Measurements from ENCODE around the gene PCSK6.

The PCSK6 gene

GRCh38 chr15:101474233-101474632 lies 15.3 kb downstream of the PCSK6 start:
- no peak for TF ChIP-seq CTCF (IDR thresholded peaks at IDR 0.05; ENCODE audit: insufficient read depth, low read length, poor library complexity, severe bottlenecking)
- TF ChIP-seq EZH2phosphoT487 (conservative IDR thresholded peaks at IDR 0.05; ENCODE audit: low read length), result no peak
- Histone ChIP-seq H3F3A (ENCODE audit: insufficient read depth) (no peaks in the 10 kb centered on the region), H2AFZ (ENCODE audit: low read depth, low read length, severe bottlenecking) (no peak overlapping the region), H4K20me1 (ENCODE audit: low read depth, low read length) (no peaks in the 10 kb centered on the region), H3K79me2 (ENCODE audit: insufficient read depth, low read length) (no peaks in the 10 kb centered on the region), H3K36me3 (ENCODE audit: low read length) (no peaks in the 10 kb centered on the region), H3K9me2 (replicated peaks; ENCODE audit: insufficient read depth, low read length) (no peaks in the 10 kb centered on the region), H3K4me3 (ENCODE audit: insufficient read depth, low read length, poor library complexity, severe bottlenecking) (no peak overlapping the region), H3K9me3 (ENCODE audit: insufficient read depth, low read length) (no peaks in the 10 kb centered on the region), H3K27ac (ENCODE audit: low read depth, low read length) (no peak overlapping the region), H3K9ac (ENCODE audit: low read length) (no peak overlapping the region), H3K4me2 (ENCODE audit: low read depth, low read length, poor library complexity, severe bottlenecking) (no peak overlapping the region), H3K27me3 (ENCODE audit: low read length) (no peaks in the 10 kb centered on the region)

GRCh38 chr15:101472033-101472432 lies 17.5 kb downstream of the PCSK6 start:
- Histone ChIP-seq H3K9me2 (replicated peaks; ENCODE audit: insufficient read depth, low read length) (no peaks in the 10 kb centered on the region), H3K9me3 (ENCODE audit: insufficient read depth, low read length) (no peaks in the 10 kb centered on the region), H4K20me1 (ENCODE audit: low read depth, low read length) (no peaks in the 10 kb centered on the region), H3K79me2 (ENCODE audit: insufficient read depth, low read length) (no peaks in the 10 kb centered on the region), H2AFZ (ENCODE audit: low read depth, low read length, severe bottlenecking) (no peak overlapping the region), H3K27me3 (ENCODE audit: low read length) (no peaks in the 10 kb centered on the region), H3K9ac (ENCODE audit: low read length) (no peak overlapping the region), H3K36me3 (ENCODE audit: low read length) (no peaks in the 10 kb centered on the region), H3K4me3 (ENCODE audit: insufficient read depth, low read length, poor library complexity, severe bottlenecking) (no peak overlapping the region), H3F3A (ENCODE audit: insufficient read depth) (no peaks in the 10 kb centered on the region), H3K4me2 (ENCODE audit: low read depth, low read length, poor library complexity, severe bottlenecking) (no peak overlapping the region), H3K27ac (ENCODE audit: low read depth, low read length) (no peak overlapping the region)
- TF ChIP-seq CTCF (IDR thresholded peaks at IDR 0.05; ENCODE audit: insufficient read depth, low read length, poor library complexity, severe bottlenecking) (no peak), EZH2phosphoT487 (conservative IDR thresholded peaks at IDR 0.05; ENCODE audit: low read length) (no peak)

GRCh38 chr15:101470548-101471239 lies 18.8 kb downstream of the PCSK6 start:
- Histone ChIP-seq H3K4me3 (ENCODE audit: insufficient read depth, low read length, poor library complexity, severe bottlenecking) (no peak overlapping the region), H3K36me3 (ENCODE audit: low read length) (no peaks in the 10 kb centered on the region), H3K9me2 (replicated peaks; ENCODE audit: insufficient read depth, low read length) (no peaks in the 10 kb centered on the region), H3F3A (ENCODE audit: insufficient read depth) (no peaks in the 10 kb centered on the region), H3K27ac (ENCODE audit: low read depth, low read length) (no peak overlapping the region), H3K79me2 (ENCODE audit: insufficient read depth, low read length) (no peaks in the 10 kb centered on the region), H3K4me2 (ENCODE audit: low read depth, low read length, poor library complexity, severe bottlenecking) (no peak overlapping the region), H3K9ac (ENCODE audit: low read length) (no peak overlapping the region), H3K27me3 (ENCODE audit: low read length) (no peaks in the 10 kb centered on the region), H2AFZ (ENCODE audit: low read depth, low read length, severe bottlenecking) (no peak overlapping the region), H4K20me1 (ENCODE audit: low read depth, low read length) (no peaks in the 10 kb centered on the region), H3K9me3 (ENCODE audit: insufficient read depth, low read length) (no peaks in the 10 kb centered on the region)
- no peak for TF ChIP-seq CTCF (IDR thresholded peaks at IDR 0.05; ENCODE audit: insufficient read depth, low read length, poor library complexity, severe bottlenecking)
- no peak for TF ChIP-seq EZH2phosphoT487 (conservative IDR thresholded peaks at IDR 0.05; ENCODE audit: low read length)
